ENCODE measurements around the gene PLAU.
A peak's percentile ranks its signal among the peaks of the same experiment; 100 is the strongest.
"Not testable (repeated sequence)": the region's sequence is repeated elsewhere in the genome, so short reads cannot be mapped to it uniquely, and the experiment has no call there.

The PLAU gene

DNA sequence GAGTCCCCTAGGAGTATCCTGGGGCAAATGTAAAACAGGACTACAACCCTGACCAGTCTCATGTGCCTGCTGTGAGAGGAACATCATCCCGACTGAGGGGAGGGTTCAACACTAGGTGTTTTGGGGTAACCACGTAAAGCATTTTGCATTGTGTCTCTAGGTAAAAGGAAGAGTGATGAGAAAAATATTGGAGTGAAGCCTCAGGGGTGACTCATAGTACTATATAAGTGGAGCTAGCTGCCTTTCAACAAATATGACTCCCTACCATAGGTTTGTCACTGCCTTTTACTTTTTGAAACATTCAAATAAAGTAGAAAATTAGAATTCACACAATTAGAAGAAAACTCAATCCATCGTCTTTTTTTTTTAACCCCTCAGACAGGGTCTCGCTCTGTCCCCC, 34.0 kb upstream of the PLAU start:
- DNase-seq (ENCODE audit: low spot score) = no peak

DNA sequence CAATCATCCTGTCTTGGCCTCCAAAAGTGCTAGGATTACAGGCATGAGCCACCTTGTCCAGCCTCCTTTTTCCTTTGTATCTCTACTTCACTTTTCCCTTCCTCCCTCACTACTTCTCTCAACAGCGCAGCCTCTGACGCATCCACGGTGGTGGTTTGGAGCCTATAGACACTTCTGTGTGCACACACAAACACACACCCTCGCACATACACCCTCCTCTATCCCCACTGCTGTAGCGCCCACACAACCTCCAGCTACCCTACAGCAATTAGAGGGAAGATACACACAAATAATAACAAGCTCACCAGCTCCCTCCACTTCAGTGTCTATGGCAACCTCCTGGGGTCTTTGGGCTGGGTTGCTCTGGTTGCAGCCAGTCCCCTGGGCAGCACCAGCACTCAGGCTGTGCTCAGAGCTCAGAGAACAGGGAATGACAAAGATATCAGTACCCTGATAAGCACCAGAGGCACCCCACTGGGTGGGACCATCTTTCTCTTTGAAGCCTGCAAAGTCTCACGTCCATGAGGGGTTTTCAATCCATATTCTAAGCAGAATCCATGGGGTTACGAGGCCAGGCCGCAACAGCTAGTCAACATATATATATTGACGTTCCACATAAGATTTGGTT, 33.3 kb upstream of the PLAU start:
- DNase-seq (ENCODE audit: low spot score) = no peak

DNA sequence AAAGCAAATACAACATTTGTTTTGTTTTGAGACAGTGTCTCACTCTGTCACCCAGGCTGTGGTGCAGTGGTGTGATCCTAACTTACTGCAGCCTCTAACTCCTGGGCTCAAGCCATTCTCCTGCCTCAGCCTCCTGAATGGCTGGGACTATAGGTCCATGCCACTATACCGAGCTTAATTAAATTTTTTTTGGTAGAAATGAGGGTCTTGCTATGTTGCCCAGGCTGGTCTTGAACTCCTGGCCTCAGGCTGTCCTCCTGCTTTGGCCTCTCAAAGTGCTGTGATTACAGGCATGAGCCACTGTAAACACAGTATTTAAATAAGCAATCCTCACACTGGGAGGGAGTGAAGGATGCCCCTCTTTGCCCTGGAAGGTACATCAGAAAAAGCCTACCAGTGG, 32.6 kb upstream of the PLAU start:
- no peak for DNase-seq (ENCODE audit: low spot score)

DNA sequence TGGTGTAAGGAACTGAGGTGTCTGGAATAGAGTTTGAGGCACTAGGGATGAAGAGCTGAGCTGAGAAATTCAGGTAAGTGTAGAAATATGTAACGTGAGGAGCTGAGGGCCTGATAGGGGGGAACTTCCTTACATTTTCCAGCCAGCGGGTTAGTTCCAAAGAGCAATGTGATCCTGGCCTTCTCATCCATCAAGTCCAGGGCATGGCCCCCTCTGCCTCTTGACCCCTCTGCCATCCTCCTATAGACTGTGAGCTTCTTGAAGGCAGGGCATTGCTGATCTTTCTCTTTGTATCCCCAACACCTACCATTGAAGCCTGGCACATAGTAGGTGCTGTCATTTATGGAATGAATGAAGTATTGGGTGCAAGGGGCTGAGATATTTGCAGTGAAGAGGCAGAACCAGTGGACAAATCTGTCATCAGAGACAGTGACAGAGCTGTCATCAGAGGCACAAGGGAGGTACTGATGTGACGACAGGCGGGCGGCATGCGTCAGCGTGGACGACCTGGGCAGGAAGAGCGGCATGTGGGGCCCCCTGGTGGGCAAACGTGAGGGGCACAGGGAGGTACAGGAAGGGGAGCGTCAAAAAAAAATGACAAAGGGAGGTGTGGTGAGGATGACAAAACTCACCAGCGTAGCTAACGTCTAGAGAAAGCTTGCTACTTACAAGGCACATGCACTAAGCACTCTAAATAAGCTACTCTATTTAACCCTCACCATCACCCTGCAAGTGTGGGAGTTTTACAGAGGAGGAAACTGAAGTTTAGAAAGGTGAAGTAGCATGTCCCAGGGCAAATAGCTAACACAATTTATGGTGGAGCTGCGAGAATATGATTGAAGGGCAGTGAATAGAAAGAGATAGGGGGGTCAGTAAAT, 31.4 kb upstream of the PLAU start:
- DNase-seq (ENCODE audit: low spot score) = peak; percentile 85

DNA sequence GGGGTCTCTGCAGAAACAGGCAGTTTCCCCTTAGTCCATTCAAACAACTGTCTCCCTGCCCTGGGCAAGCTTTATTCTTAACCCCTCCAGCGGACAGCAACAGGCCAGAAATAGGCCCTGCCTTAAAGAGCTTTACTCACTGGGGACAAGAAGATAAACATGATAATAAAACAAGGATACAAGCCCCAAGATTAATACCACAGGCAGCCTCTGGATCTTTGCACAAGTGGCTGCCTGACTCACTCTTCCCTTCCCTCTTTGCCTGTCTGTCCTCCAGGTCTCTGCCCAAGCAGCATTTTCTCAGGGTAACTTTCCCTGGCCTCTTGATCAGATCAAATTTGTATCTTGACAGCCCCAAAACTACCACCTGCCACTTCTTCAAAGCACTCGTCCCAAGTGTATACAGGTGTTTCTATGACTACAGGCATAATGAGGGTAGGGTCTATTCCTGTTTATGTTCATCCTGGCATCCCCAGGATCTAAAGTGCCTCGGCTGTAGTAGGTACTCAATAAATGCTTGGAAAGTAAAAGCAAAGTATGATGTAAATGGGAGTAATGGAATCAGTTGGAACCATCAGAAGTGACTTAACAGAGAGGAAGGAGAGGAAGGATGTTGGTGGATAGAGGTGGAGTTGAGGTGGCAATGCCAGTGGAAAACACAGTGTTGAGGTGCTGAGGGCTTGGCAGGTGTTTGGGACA, 29.6 kb upstream of the PLAU start:
- no peak for DNase-seq (ENCODE audit: low spot score)

DNA sequence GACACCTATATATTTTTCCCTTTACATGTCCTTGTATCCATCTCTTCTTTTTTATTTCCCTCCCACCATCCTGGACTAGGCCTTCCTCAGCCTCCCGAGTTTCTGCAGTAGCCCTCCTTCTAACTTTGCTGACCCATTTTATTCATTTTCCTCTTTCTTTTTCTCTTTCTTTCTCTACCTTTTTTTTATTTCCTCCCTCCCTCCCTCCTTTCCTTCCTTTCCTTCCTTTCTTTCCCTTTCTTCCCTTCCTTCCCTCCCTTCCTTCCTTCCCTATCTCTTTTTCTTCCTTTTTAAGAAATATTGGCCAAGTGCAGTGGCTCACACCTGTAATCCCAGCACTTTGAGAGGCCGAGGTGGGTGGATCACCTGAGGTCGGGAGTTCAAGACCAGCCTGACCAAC, 26.9 kb upstream of the PLAU start:
- no peak for DNase-seq (ENCODE audit: low spot score)

DNA sequence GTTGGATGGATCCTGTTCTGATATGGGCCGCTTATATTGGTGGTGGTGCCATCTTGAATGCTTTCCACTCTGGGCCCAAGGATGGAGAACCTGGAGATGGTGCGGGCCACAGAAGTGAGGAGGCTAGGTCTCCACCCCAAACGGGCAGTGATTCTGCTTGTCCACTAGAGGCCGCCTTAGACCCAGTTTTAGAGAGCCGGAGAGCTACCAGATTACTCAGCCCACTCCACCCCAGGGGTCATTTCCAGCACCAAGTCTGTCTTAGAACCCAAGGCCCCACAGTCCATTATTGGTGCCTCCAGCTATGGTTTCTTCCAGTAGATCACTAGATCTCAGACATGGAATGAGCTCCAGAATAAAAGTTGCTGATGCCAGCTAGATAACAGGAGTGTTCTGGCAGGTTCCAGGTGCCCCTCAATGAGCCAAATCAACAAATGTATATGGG, 24.8 kb upstream of the PLAU start:
- peak; percentile 86 for DNase-seq (ENCODE audit: low spot score)

DNA sequence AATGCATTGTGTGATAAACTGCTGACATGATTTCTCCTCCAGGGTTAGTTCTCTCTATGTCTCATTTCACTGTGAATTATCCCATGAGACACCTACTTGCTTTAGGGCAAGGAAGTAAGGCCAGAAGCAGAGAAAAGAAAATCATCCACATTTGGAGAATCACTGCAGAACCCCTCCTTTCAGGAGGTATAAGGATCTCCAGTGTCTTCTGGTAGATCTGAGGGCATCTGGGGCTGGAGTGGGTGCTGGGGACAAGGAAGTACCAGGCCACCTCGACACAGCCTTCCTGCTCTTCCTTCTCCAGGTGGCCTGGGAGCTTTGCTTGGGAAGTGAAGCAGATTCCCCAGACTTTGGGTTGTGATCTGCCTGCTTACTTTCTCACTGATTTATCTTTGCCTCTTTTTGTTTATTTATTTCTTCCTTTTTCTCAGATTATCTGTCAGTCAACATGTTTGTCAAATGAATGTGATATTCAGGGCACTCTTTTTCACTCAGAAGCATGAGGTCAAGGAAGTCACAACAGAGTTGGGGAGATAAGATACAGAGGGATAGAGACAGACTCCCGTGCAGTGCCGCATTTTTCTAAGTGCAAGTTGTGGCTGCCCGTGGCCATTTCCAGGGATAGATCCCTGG, 24.2 kb upstream of the PLAU start:
- DNase-seq (ENCODE audit: low spot score) = no peak

DNA sequence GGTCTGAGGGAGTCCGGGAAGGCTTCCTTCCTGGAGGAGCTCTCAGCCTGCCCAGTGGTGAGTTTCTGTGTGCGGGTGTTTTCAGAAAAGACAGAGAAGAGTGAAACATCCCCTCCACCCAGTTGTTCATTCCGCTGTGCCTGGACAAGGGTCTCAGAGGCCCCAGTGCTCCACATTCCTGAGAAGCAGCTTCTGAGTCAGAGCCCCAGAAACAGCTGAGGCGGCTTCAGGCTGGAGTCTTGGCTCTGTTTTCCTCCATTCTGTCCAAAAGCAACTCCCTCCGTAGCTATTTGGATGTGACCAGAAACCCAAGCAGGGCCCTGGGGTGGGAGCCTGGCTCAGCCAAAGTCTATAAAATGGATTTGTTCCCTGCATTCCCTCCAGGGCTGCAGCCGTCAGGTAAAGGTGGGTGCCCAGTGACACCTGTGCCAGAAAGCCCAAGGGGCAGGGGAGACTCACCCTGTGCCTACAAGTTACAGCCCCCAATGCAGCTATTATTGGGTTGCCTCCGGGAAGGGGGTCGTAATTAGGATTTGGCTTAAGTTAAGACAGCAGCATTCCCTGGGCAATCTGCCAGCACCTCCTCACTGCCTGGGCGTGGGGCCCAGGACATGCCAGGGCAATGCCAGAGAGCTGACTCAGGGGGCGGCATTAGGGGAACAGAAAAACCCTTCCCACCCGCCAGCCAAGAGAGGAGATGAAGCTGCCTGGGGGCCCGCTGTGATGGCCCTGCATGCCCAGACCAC, 23.5 kb upstream of the PLAU start:
- peak; percentile 87 for DNase-seq (ENCODE audit: low spot score)

DNA sequence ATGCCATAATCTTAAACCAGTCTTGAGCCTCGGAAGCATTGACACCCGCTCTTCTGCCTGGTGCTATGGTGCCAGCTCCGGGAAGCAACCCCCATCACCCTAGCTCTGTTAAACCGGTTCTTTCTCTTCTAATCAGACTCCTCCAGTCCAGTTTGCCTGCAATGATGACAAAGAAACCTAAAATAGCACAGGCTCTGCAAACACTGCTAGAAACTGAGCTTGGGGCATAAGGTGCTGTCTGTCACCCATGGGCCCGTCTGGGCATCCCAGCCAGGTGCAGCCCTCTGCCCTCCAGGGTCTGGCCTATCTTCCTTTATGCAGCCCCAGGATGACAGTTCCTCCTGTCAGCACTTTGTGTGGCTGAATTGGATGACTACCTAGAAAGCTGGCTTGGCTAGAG, 22.4 kb upstream of the PLAU start:
- no peak for DNase-seq (ENCODE audit: low spot score)

DNA sequence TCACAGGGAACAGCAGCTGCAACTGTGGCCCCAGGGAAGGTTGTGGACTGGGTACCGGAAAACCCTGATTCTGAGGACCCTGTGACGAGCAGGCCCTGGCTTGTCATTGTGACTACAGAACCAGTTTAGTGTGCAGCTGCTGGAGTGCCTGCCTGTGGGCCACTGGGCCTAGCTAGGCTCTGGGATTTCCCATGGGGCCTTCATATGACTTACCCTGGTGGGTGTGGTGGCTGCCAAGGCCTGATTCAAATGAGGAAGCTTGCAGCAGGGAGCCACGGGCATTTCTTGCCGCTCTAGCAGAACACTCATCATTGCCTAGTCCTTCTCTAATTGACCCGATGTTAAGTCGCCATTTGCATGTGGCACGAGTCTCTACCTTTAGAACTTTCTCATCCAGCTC, 21.9 kb upstream of the PLAU start:
- DNase-seq (ENCODE audit: low spot score) = no peak

DNA sequence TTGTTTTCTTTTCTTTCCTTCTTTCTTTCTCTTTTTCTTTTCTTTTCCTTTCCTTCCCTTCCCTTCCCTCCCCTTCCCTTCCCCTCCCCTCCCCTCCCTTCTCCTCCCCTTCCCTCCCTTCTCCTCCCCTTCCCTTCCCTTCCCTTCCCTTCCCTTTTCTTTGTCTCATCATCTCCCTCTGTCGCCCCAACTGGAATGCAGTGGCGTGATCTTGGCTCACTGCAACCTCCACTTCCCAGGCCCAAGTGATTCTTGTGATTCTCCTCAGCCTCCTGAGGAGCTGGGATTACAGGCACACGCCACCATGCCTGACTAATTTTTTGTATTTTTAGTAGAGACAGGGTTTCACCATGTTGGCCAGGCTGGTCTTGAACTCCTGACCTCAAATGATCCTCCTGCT, 21.5 kb upstream of the PLAU start:
- DNase-seq (ENCODE audit: low spot score) = not testable (repeated sequence)

DNA sequence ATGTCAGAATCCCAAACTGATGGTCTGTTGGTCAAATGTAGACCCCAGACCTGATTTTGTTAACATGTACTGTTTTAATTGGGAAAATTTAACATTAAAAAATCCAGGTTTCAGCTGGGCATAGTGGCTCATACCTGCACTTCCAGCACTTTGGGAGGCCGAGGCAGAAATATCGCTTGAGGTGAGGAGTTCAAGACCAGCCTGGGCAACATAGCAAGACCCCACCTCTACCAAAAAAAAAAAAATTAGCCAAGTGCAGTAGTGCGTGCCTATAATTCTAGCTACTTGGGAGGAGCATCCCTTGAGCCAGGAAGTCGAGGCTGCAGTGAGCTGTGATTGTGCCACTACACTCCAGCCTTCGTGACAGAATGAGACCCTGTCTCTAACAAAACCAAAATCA, 20.7 kb upstream of the PLAU start:
- DNase-seq (ENCODE audit: low spot score) = no peak

DNA sequence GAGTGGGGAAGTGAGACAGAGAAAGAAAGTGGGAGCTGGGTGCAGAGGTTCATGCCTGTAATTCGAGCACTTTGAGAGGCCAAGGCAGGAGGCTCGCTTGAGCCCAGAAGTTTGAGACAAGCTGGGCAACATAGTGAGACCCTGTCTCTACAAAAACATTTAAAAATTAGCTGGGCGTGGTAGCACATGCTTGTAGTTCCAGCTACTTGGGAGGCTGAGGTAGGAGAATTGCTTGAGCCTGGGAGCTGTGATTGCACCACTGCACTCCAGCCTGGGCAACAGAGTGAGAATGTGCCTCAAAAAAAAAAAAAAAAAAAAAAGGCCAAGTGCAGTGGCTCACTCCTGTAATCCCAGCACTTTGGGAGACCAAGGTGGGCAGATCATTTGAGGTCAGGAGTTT, 20.1 kb upstream of the PLAU start:
- DNase-seq (ENCODE audit: low spot score) = not testable (repeated sequence)

DNA sequence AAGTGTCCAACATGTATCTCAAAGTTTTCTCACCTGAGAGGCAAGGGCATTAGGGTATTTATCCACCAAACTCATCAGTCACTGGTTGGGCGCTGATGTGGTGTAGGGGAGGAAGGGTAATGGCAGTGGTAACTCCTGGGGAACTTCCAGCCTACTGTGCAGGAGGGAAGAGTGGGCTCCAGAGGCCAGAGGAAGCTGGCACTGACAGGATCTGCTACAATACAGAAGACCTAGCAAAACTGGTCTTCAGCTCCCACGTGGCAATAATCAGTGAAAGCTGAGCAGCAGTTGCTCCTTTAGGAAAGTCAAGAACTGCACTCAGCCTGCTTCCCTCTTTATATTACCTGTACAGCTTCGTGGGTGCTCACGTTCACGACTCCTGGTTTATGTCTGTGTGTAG, 19.4 kb upstream of the PLAU start:
- DNase-seq (ENCODE audit: low spot score) = no peak

DNA sequence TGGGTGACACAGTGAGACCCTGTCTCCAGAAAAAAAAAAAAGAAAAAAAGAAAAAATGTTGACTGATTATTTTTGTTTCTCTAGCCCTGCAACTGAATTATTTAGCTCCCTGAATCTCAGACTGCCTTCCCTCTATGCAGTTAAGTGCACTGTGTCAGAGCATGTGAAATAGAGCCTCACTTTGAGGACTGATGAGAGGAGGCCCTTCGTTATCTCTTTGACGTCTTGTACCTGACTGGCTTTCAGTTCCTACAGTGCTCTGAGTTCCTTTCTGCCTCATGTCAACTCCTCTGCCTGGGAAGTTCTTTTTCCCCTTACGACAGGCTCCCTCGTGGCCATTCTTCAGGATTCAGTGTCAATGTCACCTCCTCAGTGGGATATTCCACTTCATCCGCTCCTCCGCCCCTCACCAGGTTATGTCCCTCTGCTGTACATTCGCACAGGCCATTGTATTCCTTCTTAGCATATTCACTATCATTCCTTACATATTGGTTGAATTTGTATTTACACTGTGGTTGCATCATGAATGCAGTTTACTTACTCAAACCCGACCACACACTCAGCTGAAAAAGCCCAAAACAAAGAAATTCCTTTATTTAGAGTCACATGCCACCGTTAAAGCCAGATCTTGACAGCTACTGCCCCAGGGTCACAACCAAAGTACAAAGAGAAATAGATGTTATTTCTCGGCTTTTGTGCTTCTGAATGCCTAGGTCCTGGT, 18.5 kb upstream of the PLAU start:
- DNase-seq (ENCODE audit: low spot score) = no peak

DNA sequence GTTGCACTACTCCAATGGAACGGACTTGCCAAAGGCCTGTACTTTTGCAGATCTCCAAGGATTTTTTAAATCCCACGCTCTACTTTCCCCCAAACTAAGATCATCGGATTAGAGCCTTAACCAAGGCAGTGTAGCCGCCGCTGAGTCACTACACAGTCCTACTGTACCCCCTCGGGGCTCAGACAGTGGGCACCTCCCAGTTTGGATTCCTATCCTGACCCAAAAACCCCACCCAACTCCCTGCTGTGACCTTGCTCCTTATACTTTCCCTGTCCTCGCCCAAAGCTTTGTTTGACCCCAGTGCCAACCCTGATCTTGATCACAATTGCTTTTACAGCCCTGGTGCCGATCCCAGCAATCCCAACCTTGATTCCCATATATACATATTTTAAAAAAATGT, 17.5 kb upstream of the PLAU start:
- DNase-seq (ENCODE audit: low spot score) = no peak

DNA sequence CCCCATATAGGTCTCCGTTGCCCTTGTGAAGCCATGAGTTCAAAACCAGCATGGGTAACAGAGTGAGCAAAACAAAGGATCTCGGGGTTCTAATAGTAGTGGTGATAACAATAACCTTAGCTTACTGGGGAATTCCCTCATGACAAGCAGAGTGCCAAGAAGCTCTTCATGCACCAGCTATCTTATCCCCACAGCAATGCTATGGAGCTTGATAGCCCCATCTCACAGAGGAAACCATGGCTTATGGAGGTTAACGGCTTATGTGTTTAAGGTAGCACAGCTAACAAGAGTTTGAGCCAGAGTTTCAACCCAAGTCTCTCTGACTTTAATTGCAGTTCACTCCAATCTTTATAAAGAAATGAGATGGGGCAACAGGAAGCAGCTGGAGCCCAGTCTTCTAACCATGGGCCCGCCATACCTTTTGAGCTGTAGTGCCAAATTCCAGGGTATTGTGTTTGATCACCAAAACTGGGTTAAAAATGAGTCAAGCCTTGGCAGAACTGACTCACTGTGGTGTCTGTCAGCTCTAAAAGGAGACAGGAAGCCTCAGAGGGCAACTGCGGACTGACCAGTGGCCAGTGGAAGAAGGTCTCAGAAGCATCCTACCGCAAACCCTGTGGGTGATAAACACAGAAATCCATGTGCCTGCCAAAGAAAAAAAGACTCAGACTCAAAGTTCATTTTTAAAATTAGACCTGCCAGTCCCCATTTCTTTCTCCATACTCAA, 16.5 kb upstream of the PLAU start:
- DNase-seq (ENCODE audit: low spot score) = no peak

DNA sequence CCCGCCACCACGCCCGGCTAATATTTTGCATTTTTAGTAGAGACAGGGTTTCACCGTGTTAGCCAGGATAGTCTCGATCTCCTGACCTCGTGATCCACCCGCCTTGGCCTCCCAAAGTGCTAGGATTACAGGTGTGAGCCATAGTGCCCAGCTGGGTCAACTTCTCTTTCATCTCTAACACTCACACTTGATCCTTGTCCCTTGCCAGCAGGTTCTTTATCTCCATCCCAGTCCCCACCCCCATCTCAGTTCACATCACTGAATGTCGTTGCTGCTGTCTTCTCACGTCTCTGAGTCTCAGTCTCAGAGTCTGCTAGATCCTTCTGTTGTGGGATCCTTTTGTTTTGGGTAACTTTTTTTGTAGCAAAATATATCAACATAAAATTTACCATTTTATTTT, 15.6 kb upstream of the PLAU start:
- DNase-seq (ENCODE audit: low spot score) = not testable (repeated sequence)

DNA sequence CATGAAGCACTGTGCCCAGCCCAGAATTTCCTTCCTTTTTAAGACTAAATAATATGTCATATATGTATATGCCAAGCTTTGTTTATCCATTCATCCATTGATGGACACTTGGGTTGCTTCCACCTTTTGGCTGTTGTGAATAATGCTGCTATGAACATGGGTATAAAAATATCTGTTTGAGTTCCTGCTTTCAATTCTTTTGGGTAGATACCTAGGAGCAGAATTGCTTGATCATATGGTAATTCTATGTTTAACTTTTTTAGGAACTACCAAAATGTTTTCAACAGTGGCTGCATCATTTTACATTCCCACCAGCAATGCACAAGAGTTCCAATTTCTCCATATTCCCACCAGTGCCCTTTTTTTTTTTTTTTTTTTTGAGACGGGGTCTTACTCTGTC, 13.2 kb upstream of the PLAU start:
- DNase-seq (ENCODE audit: low spot score) = no peak
